SU-DHL-6 (cell line): Measurements from ENCODE around the gene HEBP1.

Experiments
- H2AFZ ChIP-seq: fragments of 200-600 bp; sonication (generic); 2 replicates; pipeline ENCODE4 v1.6.1; 2014; ENCODE audit warnings: low read depth, mild to moderate bottlenecking, moderate library complexity, mixed read lengths, antibody characterized with exemption, low read length; ENCODE audit not compliant: severe bottlenecking
- H3F3A ChIP-seq: fragments of 200-600 bp; shearing (Covaris generic); 2 replicates; pipeline ENCODE4 v1.6.0; 2016; ENCODE audit warnings: antibody characterized with exemption, mild to moderate bottlenecking; ENCODE audit not compliant: insufficient read depth
- H3K27ac ChIP-seq: fragments of 200-600 bp; sonication (generic); 2 replicates; pipeline ENCODE4 v1.5.1; 2016; ENCODE audit warnings: low read depth, mild to moderate bottlenecking, low read length, moderate library complexity, mixed read lengths
- H3K27me3 ChIP-seq: fragments of 200-600 bp; sonication (generic), shearing (Covaris generic); 2 replicates; pipeline ENCODE4 v1.6.0; 2014; ENCODE audit warnings: mild to moderate bottlenecking, low read length
- H3K36me3 ChIP-seq: fragments of 200-600 bp; sonication (generic); 2 replicates; pipeline ENCODE4 v1.6.1; 2014; ENCODE audit warnings: mild to moderate bottlenecking, low read length, mixed read lengths
- H3K4me2 ChIP-seq: fragments of 300-600, 200-600 bp; shearing (Covaris generic), sonication (generic); 2 replicates; pipeline ENCODE4 v1.6.0; 2014; ENCODE audit warnings: low read length, low read depth, mild to moderate bottlenecking; ENCODE audit not compliant: poor library complexity, severe bottlenecking
- H3K4me3 ChIP-seq: fragments of 200-600 bp; sonication (generic); 2 replicates; pipeline ENCODE4 v1.5.1; 2014; ENCODE audit warnings: antibody characterized with exemption, low read length, mild to moderate bottlenecking, mixed read lengths; ENCODE audit not compliant: insufficient read depth, poor library complexity, severe bottlenecking
- H3K79me2 ChIP-seq: fragments of 200-600 bp; sonication (generic); 2 replicates; pipeline ENCODE4 v1.6.1; 2014; ENCODE audit warnings: mild to moderate bottlenecking, low read length, moderate library complexity; ENCODE audit not compliant: insufficient read depth
- H3K9ac ChIP-seq: fragments of 200-600 bp; sonication (generic); 2 replicates; pipeline ENCODE4 v1.7.0; 2014; ENCODE audit warnings: mild to moderate bottlenecking, low read length
- H3K9me2 ChIP-seq: fragments of 200-600 bp; sonication (generic); replicated peaks from 2 replicates; pipeline ENCODE4 v1.6.1; 2014; ENCODE audit warnings: low read length; ENCODE audit not compliant: insufficient read depth
- H3K9me3 ChIP-seq: fragments of 200-600 bp; sonication (generic); 2 replicates; pipeline ENCODE4 v1.6.1; 2014; ENCODE audit warnings: low read length, mixed read lengths; ENCODE audit not compliant: insufficient read depth
- H4K20me1 ChIP-seq: fragments of 200-600 bp; sonication (generic); 2 replicates; pipeline ENCODE4 v1.6.1; 2014; ENCODE audit warnings: low read depth, mild to moderate bottlenecking, antibody characterized with exemption, low read length, moderate library complexity, mixed read lengths
- CTCF ChIP-seq: fragments of 200-600 bp; sonication (generic); IDR thresholded peaks from one replicate; pipeline ENCODE4 v1.5.1; 2017; ENCODE audit warnings: antibody characterized with exemption, mild to moderate bottlenecking, low read length, moderate library complexity; ENCODE audit not compliant: insufficient read depth, poor library complexity, severe bottlenecking
- EZH2phosphoT487 ChIP-seq: fragments of 200-600 bp; sonication (generic), shearing (Covaris generic); conservative IDR thresholded peaks from 2 replicates; pipeline ENCODE4 v1.6.1; 2018; ENCODE audit warnings: mild to moderate bottlenecking, antibody characterized with exemption, low read length, moderate library complexity, mixed read lengths

HEBP1 gene

GRCh38 chr12:12927211-12928079 is 72.6 kb downstream of the HEBP1 start:
- Histone ChIP-seq H3K9me3 (no peaks in the 10 kb centered on the region), H3K79me2 (no peaks in the 10 kb centered on the region), H3K9me2 (no peaks in the 10 kb centered on the region), H3K9ac (no peak overlapping the region), H3K27me3 (no peaks in the 10 kb centered on the region), H3K4me3 (no peak overlapping the region), H3K27ac (no peak overlapping the region), H4K20me1 (no peaks in the 10 kb centered on the region), H3K36me3 (no peaks in the 10 kb centered on the region), H3F3A (no peaks in the 10 kb centered on the region), H3K4me2 (no peak overlapping the region), H2AFZ (no peak overlapping the region)
- TF ChIP-seq EZH2phosphoT487: no peak
- TF ChIP-seq CTCF: no peak

GRCh38 chr12:12926571-12927071 is 73.4 kb downstream of the HEBP1 start:
- Histone ChIP-seq H3K79me2 (no peaks in the 10 kb centered on the region), H3K27ac (no peak overlapping the region), H2AFZ (no peak overlapping the region), H3K36me3 (no peaks in the 10 kb centered on the region), H3K4me3 (no peak overlapping the region), H3K9ac (no peak overlapping the region), H4K20me1 (no peaks in the 10 kb centered on the region), H3F3A (no peaks in the 10 kb centered on the region), H3K9me2 (no peaks in the 10 kb centered on the region), H3K27me3 (no peaks in the 10 kb centered on the region), H3K4me2 (no peak overlapping the region), H3K9me3 (no peaks in the 10 kb centered on the region)
- no peak for TF ChIP-seq CTCF
- TF ChIP-seq EZH2phosphoT487: no peak

- Histone ChIP-seq H4K20me1 (no peaks in the 10 kb centered on the region), H3K27me3 (no peaks in the 10 kb centered on the region), H3K9me2 (no peaks in the 10 kb centered on the region), H3F3A (no peaks in the 10 kb centered on the region), H3K36me3 (no peaks in the 10 kb centered on the region), H3K27ac (no peak overlapping the region), H3K9ac (no peak overlapping the region), H3K4me3 (no peak overlapping the region), H2AFZ (no peak overlapping the region), H3K79me2 (no peaks in the 10 kb centered on the region), H3K4me2 (no peak overlapping the region), H3K9me3 (no peaks in the 10 kb centered on the region)
- TF ChIP-seq CTCF: no peak
- no peak for TF ChIP-seq EZH2phosphoT487
Measured at GRCh38 chr12:12925388-12925787, 74.7 kb downstream of the HEBP1 start.
